GM12892 (cell line): ENCODE data around the gene IFT43.

Source experiments
- POLR2A ChIP-seq: IDR thresholded peaks from 2 replicates; pipeline ENCODE4 v1.6.1; 2011; ENCODE audit warnings: low read depth, low read length, control low read depth
- POLR2AphosphoS5 ChIP-seq: IDR thresholded peaks from 2 replicates; pipeline ENCODE4 v1.6.1; 2011; ENCODE audit warnings: low read depth, low read length, control low read depth
- TAF1 ChIP-seq: IDR thresholded peaks from 2 replicates; pipeline ENCODE4 v1.6.1; 2011; ENCODE audit warnings: low read depth, mild to moderate bottlenecking, control low read depth, low read length, borderline replicate concordance

- TF ChIP-seq POLR2A (no peak), POLR2AphosphoS5 (no peak), TAF1 (no peak)
Measured at GRCh38 chr14:75991753-75992152, 6.2 kb downstream of the IFT43 start.
